Measurements from ENCODE around the gene SLFN11. TPM values are rescaled to one million over a fixed set of nuclear protein-coding genes. Genes with fewer than 3 reads are reported as not detected.
"Not testable (repeated sequence)": the region's sequence is repeated elsewhere in the genome, so short reads cannot be mapped to it uniquely, and the experiment has no call there.

SLFN11 gene, protein sequence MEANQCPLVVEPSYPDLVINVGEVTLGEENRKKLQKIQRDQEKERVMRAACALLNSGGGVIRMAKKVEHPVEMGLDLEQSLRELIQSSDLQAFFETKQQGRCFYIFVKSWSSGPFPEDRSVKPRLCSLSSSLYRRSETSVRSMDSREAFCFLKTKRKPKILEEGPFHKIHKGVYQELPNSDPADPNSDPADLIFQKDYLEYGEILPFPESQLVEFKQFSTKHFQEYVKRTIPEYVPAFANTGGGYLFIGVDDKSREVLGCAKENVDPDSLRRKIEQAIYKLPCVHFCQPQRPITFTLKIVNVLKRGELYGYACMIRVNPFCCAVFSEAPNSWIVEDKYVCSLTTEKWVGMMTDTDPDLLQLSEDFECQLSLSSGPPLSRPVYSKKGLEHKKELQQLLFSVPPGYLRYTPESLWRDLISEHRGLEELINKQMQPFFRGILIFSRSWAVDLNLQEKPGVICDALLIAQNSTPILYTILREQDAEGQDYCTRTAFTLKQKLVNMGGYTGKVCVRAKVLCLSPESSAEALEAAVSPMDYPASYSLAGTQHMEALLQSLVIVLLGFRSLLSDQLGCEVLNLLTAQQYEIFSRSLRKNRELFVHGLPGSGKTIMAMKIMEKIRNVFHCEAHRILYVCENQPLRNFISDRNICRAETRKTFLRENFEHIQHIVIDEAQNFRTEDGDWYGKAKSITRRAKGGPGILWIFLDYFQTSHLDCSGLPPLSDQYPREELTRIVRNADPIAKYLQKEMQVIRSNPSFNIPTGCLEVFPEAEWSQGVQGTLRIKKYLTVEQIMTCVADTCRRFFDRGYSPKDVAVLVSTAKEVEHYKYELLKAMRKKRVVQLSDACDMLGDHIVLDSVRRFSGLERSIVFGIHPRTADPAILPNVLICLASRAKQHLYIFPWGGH
- 9.1 TPM for polyA plus RNA-seq (ENCODE audit: insufficient read length)

- peak; percentile 65 for DNase-seq (ENCODE audit: low read depth)
Measured at GRCh38 chr17:35373534-35373983, at the start of gene SLFN11. TSS of gene SLFN11 (minus strand) at chr17:35373621. CDS start at chr17:35363807, 9,814 bp downstream.

GRCh38 chr17:35421069-35421468 lies 47.6 kb upstream of the SLFN11 start:
- DNase-seq (ENCODE audit: low read depth): not testable (repeated sequence)

DNA sequence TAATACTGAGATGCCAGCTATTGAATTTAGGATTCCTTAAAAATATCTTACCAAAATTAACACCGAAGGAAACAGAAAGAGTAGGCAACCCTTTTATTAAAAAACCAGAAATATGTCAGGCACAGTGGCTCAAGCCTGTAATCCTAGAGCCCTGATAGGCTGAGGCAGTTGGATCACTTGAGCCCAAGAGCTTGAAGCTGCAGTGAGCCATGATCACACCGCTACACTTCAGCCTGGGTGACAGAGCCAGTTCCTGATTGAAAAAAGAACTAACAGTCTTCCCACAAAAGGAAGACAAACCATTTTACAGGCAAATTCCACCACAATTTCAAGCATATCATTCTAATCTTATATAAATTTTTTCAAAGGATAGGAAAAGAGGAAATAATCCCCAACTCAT lies 43.2 kb upstream of the SLFN11 start:
- DNase-seq (ENCODE audit: low read depth): no peak

- not testable (repeated sequence) for DNase-seq (ENCODE audit: low read depth)
Measured at GRCh38 chr17:35414707-35415106, 41.3 kb upstream of the SLFN11 start.

GRCh38 chr17:35414247-35414646 lies 40.8 kb upstream of the SLFN11 start:
- DNase-seq (ENCODE audit: low read depth): no peak

- no peak for DNase-seq (ENCODE audit: low read depth)
Measured at GRCh38 chr17:35407531-35407930, 34.1 kb upstream of the SLFN11 start.

DNA sequence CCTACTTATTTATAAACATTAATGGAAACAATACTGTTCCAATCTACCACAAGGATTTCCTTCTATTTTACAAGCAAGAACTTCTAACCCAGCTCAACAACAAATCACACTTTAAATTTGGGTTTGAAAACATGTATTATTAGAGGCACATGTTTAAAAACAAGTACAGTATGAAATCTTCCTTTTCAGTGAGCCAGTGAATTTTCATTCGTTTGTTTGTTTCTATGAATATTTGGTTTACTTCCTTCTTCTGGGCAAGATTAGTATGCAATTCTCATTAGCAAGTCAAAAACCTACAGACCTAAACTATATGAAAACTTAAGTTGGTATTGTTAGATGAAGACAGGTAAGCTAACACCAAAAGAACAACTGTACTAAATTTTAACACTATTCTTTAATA lies 33.1 kb upstream of the SLFN11 start:
- no peak for DNase-seq (ENCODE audit: low read depth)

DNA sequence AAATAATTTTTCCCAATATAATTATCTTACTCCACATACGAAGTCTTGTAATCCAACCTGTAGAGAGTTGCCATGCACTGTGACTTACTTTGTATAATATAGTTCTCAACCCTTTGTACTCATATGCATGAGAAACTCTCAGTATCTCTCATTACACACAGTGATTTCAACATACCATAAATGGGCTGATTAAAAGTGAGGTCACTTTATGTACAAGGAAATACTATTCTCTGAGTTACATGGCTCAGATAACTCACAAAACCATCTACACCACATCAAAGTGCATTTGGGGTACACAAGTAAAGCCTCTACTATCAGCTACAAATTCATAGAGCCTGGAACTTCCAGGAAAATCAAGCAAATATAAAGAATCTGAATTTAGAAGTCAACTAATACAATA lies 30.9 kb upstream of the SLFN11 start:
- no peak for DNase-seq (ENCODE audit: low read depth)

- not testable (repeated sequence) for DNase-seq (ENCODE audit: low read depth)
Measured at GRCh38 chr17:35393783-35394182, 20.4 kb upstream of the SLFN11 start.

DNA sequence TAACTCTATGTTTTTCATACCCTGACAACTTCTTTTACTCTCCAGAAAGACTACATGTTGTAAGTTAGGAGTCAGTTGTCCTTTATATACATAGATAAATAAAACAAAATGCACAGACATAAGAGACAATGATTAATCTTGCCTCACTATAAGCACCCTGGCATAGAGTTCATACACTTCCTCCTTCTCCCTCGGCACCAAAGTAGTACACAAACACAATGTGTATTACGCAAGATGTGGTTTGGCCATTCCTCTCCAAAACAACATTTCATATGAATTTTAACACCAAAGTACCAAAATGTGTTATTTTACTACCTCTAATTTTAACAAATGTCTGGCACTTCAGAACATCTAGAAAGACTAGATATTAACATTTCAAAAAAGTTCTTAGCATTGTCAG lies 17.2 kb upstream of the SLFN11 start:
- DNase-seq (ENCODE audit: low read depth): no peak

DNA sequence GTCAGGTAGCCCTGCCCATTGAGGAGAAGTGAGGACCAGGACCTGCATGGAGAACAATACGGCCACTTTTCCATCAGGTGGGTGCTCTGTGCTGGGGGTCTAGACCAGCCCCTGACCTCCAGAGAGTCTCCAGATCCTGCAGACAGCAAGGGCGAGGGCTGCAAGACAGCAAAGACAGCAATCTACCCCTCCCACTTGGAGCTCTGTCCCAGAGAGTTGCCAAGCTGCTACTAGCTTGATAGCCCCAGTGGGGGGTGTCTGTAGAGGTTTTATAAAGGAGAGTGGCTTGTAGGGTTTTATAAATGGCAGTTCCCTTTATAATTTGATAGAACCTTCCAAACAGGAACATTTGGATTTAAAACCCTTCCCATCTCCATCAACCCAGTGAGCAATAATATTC lies 16.7 kb upstream of the SLFN11 start:
- no peak for DNase-seq (ENCODE audit: low read depth)

DNA sequence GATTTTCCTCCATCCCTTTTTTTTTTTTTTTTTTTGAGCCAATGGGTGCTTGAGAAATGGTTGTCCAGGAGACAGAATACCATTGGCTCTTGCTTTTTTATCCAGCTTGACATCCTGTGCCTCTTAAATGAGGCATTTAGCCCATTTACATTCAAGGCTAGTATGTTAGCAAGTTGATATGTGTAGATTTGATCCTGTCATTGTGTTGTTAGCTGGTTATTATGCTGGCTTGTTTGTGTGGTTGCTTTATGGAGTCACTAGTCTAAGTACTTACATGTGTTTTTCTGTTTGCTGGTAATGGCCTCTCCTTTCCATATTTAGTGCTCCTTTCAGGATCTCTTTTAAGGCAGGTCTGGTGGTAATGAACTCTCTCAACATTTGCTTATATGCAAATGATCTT lies 14.1 kb upstream of the SLFN11 start:
- no peak for DNase-seq (ENCODE audit: low read depth)

GRCh38 chr17:35377706-35378105 lies 4.3 kb upstream of the SLFN11 start:
- no peak for DNase-seq (ENCODE audit: low read depth)

GRCh38 chr17:35377068-35377467 lies 3.6 kb upstream of the SLFN11 start:
- DNase-seq (ENCODE audit: low read depth): no peak

DNA sequence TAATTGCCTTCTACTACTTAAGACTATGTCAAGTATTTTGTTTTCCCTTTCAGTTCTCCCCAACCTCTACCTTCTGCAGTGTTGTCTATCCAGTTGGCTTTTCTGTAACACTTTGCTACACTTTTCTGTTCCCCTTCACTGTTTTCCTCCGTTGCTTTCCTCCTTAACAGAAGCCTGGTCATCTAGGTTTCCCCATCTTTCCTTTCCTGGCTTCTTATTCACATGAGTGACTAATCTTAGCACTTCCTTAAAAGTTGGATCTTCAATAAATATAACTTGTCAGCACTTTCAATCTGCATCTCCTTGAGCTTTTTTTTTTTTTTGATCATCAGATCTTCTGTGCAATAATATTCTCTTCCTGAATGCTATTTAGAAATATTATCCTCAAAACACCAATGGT lies 2.8 kb upstream of the SLFN11 start:
- no peak for DNase-seq (ENCODE audit: low read depth)

DNA sequence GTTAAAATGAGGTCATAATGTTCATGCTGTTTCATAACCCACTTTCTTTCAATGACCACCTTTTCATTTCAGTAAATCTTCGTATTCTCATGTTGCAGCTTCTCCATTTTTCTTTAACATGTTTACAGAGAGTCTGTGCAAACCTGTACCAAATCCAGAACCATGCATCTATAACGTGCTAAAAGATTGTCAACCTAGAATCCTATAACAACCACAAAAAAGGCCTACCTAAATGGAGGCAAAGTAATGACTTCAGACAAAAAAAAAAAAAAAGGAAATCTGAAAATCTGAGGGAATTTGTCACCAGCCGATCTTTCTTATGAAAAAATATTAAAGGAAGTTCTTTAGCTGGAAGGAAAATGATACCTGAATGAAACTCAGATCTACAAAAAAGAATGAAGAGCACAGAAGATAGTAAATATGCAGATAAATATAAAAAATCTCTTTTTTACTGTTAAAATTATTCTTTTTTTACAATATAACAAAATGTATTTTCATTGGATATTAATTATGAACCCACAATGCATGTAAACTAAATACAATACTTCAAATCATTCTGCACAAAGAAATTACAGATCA lies 1.4 kb upstream of the SLFN11 start:
- no peak for DNase-seq (ENCODE audit: low read depth)

DNA sequence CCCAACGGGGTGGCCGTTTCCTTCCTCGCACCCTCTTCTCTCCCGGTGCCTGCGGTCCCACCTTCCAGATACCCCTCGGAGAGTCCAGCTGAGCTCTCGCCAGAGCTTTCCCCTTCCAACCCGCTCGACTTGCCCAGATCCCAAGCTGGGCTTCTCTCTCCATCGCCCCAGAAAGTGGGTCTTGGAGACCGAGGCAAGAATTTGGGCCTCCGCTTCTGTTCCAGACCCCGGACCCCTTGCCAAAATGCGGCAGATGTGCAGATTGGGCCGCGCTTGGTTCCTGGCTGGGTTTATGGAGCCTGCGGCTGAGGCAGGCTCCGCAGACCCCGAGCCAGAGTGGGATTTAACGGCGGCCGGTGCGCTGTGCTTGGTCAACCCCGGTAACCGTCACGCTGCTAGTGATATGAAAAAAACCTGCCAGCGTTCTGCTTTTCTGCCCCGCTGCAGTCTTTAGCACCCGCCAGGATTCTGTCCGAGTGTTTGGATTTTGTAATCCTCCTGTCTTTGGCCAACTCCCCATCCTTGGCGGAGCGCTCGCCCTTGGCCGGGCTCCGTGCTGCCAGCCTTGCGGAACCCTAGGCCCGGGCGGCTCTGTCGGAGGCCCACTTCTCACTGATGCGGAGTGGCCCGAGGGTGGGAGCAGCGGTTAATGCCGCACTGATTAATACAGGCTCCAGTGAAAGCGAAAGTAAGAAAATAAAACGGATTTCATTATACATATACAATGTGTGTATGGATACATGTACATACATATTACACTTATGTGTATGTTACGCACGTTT lies 754 bp upstream of the SLFN11 start:
- DNase-seq (ENCODE audit: low read depth): no peak

DNA sequence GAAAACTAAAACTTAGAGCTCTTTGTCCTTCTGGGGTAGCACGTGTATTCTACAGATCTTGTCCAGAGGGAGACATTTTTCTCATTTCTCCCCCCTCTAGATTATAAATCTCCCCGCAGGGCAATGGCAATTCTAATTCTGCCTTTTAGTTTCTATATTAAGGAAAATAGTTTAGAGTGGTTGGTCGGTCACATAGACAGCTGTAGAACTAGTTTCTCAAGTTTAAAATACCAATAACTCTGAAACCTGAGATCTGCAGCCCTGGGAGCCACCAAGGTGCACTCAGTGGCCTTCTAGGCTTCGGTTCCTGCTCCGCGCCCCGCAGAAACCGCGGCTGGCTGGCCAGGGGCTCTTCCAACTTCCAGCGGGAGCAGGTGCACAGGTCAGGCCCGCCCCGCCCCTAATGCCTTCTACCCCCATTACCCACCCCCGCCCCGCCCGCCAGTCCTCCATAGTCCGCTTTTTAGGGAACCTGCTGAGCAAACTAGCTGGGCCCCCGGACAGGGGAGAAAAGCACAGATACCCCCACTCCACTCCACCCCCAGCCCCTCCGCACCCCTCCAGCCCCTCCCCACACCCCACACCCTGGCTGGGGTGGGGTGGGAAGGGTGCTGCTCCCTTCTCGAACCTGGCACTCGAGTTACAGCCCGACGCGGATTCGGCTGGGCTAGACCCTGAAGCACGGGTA lies 431 bp downstream of the SLFN11 start:
- DNase-seq (ENCODE audit: low read depth): no peak

- DNase-seq (ENCODE audit: low read depth): no peak
Measured at GRCh38 chr17:35371934-35372333, 1.5 kb downstream of the SLFN11 start.

DNA sequence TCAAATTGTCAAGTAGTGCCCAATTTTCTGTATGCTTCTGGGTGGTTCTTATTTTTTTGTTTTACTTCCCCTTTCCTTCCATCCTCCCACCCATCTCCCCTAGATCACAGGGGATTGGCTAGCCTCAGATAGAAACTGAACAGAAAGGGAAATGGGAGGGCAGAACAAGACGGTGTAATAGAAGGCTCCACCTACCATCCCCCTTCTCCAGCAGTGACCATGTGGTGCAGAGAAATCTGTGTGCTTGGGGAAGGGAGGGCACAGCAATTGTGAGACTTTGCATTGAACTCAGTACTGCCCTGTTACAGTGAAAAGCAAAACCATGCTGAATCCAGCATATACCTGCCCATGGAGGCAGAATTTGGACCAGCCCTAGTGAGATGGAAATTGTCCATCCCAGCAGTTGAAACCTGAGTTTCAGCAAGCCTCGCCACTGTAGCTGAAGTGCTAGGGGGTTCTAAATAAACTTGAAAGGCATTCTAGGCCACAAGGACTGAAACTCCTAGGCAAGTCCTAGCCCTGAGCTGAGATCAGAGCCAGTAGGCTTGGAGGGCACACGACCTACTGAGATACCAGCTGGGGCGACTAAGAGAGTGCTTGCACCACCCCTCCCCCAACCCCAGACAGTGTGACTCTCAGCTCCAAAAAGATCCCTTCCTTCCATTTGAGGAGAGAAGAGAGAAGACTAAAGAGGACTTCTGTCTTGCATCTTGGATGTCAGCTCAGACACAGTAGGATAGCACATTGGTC lies 5.2 kb downstream of the SLFN11 start:
- DNase-seq (ENCODE audit: low read depth): no peak
